ENCODE results near the gene UBE2V1. TPM values are rescaled to one million over a fixed set of nuclear protein-coding genes. Genes with fewer than 3 reads are reported as not detected.

UBE2V1 gene
- total and polyA plus RNA-seq, 2 donors (not counting 3 experiments of a cell fraction or from before 2014, with no cell fraction given), result 145 to 156 TPM

DNA sequence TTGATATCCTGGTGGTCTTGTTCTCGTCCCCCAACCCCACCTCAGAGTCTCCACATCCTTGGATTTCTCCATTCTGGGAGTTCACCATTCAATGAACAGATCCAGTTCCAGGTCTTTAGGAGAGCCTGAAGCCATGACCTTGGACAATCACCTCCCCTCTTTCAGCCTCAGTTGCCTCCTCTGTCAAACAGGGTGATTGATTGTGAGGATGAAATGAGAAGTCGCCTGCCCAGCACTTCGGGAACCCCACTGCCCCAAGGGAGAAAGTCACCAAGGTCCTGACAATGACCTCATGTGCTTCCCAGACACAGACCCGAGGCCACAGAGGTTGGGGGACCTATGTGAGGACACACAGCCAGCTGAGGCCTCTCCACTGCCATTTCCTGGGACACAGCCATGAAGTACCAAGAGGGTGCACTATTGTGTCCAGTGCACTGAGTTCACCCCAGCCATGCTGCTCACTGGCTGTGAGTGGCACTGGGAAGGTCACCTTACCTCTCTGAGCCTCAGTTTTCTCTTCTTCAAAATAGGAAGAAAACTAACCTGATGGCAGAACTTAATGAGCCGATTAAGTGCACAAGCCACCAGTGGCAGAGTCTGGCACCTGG is 68.5 kb downstream of the UBE2V1 start:
- no peaks in the 10 kb centered on the region for H3K36me3 ChIP-seq (ENCODE audit: control insufficient read depth in 2 of 2, extremely low read depth in 1 of 2, insufficient read depth in 2 of 2, low read length in 2 of 2)
- H3K9ac ChIP-seq (replicated peaks; ENCODE audit: extremely low read depth, insufficient read depth, low read length), result no peak overlapping the region
- ChIA-PET POLR2A (no interaction called here), CTCF (no interaction called here)
- no peak for TF ChIP-seq JUN (IDR thresholded peaks at IDR 0.05; ENCODE audit: borderline replicate concordance, insufficient read depth, insufficient read length, low read depth)
- TF ChIP-seq GATA2 (IDR thresholded peaks at IDR 0.05; ENCODE audit: insufficient read depth, insufficient read length, low read depth, low read length), result no peak
- TF ChIP-seq, protein P1, sequence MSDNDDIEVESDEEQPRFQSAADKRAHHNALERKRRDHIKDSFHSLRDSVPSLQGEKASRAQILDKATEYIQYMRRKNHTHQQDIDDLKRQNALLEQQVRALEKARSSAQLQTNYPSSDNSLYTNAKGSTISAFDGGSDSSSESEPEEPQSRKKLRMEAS (IDR thresholded peaks at IDR 0.05; ENCODE audit: insufficient read depth, insufficient read length), result no peak
- no peak for TF ChIP-seq MYC (IDR thresholded peaks at IDR 0.05; ENCODE audit: low read depth, low read length)
- no peak for TF ChIP-seq POLR2A (IDR thresholded peaks at IDR 0.05; ENCODE audit: low read depth, low read length)
- TF ChIP-seq EZH2 (IDR thresholded peaks at IDR 0.05; ENCODE audit: borderline replicate concordance, low read depth, low read length, severe bottlenecking), result no peak
- no peak for TF ChIP-seq FOS (IDR thresholded peaks at IDR 0.05; ENCODE audit: borderline replicate concordance, insufficient read depth, low read length)
- no peak for TF ChIP-seq POLR2AphosphoS5 (IDR thresholded peaks at IDR 0.05; ENCODE audit: insufficient read depth, low read depth, low read length)
- peaks cover 26% of the 10 kb centered on the region for H3K4me1 ChIP-seq (ENCODE audit: control insufficient read depth, extremely low read depth, insufficient read depth, low read length)
- no peak overlapping the region for H3K4me3 ChIP-seq (replicated peaks in 1 of 3; ENCODE audit: insufficient read depth in 1 of 3, low read depth in 1 of 3, low read length in 3 of 3)
- H3K27ac ChIP-seq (ENCODE audit: insufficient read depth, low read depth, low read length), result no peak overlapping the region
- no peak overlapping the region for H3K4me2 ChIP-seq (ENCODE audit: insufficient read depth, low read length)
- no peaks in the 10 kb centered on the region for H3K27me3 ChIP-seq (ENCODE audit: control insufficient read depth in 2 of 2, insufficient read depth in 2 of 2, low read length in 2 of 2)
- H3K79me2 ChIP-seq (ENCODE audit: control insufficient read depth, insufficient read depth, low read length), result no peaks in the 10 kb centered on the region
- BruUV-seq (replicated peaks), result no TSS peak
- intact Hi-C loops (cut with micrococcal nuclease), result no loop called here
- H2AFZ ChIP-seq (ENCODE audit: low read depth, low read length), result no peak overlapping the region
- dilution Hi-C loops (cut with MboI; ENCODE audit: extremely low pct_ligation_motif_present, low sequenced_read_pairs), result no loop called here
- H3K9me3 ChIP-seq (replicated peaks; ENCODE audit: control insufficient read depth, insufficient read depth, low read length), result no peaks in the 10 kb centered on the region
- DNase-seq (ENCODE audit: low read depth, low spot score) (no peak), FAIRE-seq (no peak)
- no peaks in the 10 kb centered on the region for H4K20me1 ChIP-seq (replicated peaks; ENCODE audit: control insufficient read depth, extremely low read depth, insufficient read depth, low read length)
- no peaks in the 10 kb centered on the region for H3K9me1 ChIP-seq (replicated peaks; ENCODE audit: control insufficient read depth, extremely low read depth, insufficient read depth, low read length)

All from endothelial cell of umbilical vein (primary cell).